ENCODE results near the gene EME1. TPM values are rescaled to one million over a fixed set of nuclear protein-coding genes. Genes with fewer than 3 reads are reported as not detected.

The EME1 gene
- total and polyA plus RNA-seq, 2 experiments from 2014 or later: 14.4 to 15.9 TPM

DNA sequence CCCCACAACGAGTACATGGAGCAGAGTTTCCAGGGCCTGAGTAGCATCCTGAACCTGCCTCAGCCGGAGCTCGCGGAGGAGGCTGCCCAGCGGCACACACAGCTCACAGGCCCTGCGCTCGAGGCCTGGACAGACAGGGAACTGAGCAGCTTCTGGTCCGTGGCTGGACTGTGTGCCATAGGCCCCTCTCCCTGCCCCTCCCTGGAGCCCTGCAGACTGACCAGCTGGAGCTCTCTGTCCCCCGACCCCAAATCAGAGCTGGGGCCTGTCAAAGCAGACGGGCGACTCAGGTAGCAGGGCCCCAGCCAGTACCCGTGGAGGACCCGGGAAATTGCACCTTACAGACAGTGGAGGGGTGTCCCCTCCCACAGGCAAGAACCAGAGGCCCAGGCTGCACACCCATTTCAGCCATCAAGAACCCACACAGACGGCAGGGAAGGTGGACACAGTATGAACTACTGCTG is 13.0 kb upstream of the EME1 start:
- Mint-ChIP-seq H3K36me3 (ENCODE audit: low read depth) (peaks cover 39% of the 10 kb centered on the region), H3K4me1 (peaks cover 28% of the 10 kb centered on the region), H3K9me3 (no peaks in the 10 kb centered on the region; the same call in 2 of the 3 replicates), H3K27me3 (ENCODE audit: insufficient read depth, low read depth, poor library complexity) (peaks cover 12% of the 10 kb centered on the region), H3K27ac (no peak overlapping the region), H3K4me3 (no peak overlapping the region)
- TF ChIP-seq POLR2AphosphoS5 (IDR thresholded peaks at IDR 0.05; ENCODE audit: low read depth) (no peak), EZH2phosphoT487 (IDR thresholded peaks at IDR 0.05; ENCODE audit: unreplicated experiment) (no peak), EZH2 (IDR thresholded peaks at IDR 0.05; ENCODE audit: low read depth, unreplicated experiment) (no peak)
- TF ChIP-seq, protein P1, sequence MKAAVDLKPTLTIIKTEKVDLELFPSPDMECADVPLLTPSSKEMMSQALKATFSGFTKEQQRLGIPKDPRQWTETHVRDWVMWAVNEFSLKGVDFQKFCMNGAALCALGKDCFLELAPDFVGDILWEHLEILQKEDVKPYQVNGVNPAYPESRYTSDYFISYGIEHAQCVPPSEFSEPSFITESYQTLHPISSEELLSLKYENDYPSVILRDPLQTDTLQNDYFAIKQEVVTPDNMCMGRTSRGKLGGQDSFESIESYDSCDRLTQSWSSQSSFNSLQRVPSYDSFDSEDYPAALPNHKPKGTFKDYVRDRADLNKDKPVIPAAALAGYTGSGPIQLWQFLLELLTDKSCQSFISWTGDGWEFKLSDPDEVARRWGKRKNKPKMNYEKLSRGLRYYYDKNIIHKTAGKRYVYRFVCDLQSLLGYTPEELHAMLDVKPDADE (IDR thresholded peaks at IDR 0.05): no peak
- TF ChIP-seq, protein P2, sequence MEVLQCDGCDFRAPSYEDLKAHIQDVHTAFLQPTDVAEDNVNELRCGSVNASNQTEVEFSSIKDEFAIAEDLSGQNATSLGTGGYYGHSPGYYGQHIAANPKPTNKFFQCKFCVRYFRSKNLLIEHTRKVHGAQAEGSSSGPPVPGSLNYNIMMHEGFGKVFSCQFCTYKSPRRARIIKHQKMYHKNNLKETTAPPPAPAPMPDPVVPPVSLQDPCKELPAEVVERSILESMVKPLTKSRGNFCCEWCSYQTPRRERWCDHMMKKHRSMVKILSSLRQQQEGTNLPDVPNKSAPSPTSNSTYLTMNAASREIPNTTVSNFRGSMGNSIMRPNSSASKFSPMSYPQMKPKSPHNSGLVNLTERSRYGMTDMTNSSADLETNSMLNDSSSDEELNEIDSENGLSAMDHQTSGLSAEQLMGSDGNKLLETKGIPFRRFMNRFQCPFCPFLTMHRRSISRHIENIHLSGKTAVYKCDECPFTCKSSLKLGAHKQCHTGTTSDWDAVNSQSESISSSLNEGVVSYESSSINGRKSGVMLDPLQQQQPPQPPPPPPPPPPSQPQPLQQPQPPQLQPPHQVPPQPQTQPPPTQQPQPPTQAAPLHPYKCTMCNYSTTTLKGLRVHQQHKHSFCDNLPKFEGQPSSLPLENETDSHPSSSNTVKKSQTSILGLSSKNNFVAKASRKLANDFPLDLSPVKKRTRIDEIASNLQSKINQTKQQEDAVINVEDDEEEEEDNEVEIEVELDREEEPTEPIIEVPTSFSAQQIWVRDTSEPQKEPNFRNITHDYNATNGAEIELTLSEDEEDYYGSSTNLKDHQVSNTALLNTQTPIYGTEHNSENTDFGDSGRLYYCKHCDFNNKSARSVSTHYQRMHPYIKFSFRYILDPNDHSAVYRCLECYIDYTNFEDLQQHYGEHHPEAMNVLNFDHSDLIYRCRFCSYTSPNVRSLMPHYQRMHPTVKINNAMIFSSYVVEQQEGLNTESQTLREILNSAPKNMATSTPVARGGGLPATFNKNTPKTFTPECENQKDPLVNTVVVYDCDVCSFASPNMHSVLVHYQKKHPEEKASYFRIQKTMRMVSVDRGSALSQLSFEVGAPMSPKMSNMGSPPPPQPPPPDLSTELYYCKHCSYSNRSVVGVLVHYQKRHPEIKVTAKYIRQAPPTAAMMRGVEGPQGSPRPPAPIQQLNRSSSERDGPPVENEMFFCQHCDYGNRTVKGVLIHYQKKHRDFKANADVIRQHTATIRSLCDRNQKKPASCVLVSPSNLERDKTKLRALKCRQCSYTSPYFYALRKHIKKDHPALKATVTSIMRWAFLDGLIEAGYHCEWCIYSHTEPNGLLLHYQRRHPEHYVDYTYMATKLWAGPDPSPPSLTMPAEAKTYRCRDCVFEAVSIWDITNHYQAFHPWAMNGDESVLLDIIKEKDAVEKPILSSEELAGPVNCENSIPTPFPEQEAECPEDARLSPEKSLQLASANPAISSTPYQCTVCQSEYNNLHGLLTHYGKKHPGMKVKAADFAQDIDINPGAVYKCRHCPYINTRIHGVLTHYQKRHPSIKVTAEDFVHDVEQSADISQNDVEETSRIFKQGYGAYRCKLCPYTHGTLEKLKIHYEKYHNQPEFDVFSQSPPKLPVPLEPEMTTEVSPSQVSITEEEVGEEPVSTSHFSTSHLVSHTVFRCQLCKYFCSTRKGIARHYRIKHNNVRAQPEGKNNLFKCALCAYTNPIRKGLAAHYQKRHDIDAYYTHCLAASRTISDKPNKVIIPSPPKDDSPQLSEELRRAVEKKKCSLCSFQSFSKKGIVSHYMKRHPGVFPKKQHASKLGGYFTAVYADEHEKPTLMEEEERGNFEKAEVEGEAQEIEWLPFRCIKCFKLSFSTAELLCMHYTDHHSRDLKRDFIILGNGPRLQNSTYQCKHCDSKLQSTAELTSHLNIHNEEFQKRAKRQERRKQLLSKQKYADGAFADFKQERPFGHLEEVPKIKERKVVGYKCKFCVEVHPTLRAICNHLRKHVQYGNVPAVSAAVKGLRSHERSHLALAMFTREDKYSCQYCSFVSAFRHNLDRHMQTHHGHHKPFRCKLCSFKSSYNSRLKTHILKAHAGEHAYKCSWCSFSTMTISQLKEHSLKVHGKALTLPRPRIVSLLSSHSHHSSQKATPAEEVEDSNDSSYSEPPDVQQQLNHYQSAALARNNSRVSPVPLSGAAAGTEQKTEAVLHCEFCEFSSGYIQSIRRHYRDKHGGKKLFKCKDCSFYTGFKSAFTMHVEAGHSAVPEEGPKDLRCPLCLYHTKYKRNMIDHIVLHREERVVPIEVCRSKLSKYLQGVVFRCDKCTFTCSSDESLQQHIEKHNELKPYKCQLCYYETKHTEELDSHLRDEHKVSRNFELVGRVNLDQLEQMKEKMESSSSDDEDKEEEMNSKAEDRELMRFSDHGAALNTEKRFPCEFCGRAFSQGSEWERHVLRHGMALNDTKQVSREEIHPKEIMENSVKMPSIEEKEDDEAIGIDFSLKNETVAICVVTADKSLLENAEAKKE (CRISPR knock-in tag; IDR thresholded peaks at IDR 0.05): no peak
- TF ChIP-seq, protein P3, sequence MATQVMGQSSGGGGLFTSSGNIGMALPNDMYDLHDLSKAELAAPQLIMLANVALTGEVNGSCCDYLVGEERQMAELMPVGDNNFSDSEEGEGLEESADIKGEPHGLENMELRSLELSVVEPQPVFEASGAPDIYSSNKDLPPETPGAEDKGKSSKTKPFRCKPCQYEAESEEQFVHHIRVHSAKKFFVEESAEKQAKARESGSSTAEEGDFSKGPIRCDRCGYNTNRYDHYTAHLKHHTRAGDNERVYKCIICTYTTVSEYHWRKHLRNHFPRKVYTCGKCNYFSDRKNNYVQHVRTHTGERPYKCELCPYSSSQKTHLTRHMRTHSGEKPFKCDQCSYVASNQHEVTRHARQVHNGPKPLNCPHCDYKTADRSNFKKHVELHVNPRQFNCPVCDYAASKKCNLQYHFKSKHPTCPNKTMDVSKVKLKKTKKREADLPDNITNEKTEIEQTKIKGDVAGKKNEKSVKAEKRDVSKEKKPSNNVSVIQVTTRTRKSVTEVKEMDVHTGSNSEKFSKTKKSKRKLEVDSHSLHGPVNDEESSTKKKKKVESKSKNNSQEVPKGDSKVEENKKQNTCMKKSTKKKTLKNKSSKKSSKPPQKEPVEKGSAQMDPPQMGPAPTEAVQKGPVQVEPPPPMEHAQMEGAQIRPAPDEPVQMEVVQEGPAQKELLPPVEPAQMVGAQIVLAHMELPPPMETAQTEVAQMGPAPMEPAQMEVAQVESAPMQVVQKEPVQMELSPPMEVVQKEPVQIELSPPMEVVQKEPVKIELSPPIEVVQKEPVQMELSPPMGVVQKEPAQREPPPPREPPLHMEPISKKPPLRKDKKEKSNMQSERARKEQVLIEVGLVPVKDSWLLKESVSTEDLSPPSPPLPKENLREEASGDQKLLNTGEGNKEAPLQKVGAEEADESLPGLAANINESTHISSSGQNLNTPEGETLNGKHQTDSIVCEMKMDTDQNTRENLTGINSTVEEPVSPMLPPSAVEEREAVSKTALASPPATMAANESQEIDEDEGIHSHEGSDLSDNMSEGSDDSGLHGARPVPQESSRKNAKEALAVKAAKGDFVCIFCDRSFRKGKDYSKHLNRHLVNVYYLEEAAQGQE (IDR thresholded peaks at IDR 0.05; ENCODE audit: unreplicated experiment): no peak
- H3K4me2 ChIP-seq: no peak overlapping the region
- H3K9me2 ChIP-seq (ENCODE audit: insufficient read depth): no peaks in the 10 kb centered on the region
- DNase-seq (ENCODE audit: low spot score): no peak
- H3K27ac ChIP-seq (ENCODE audit: low read depth): no peak overlapping the region
- no peaks in the 10 kb centered on the region for H3K27me3 ChIP-seq (ENCODE audit: insufficient read depth)
- no peaks in the 10 kb centered on the region; the same call in 1 of the 2 replicates for H4K20me1 ChIP-seq (replicated peaks; ENCODE audit: insufficient read depth)
- H3K4me1 ChIP-seq (ENCODE audit: insufficient read depth): peaks cover 15% of the 10 kb centered on the region
- ATAC-seq: no peak
- no peaks in the 10 kb centered on the region for H3K79me2 ChIP-seq (replicated peaks; ENCODE audit: insufficient read depth)
- no peaks in the 10 kb centered on the region for H3F3A ChIP-seq (replicated peaks; ENCODE audit: low read depth)
- no peak overlapping the region for H2AFZ ChIP-seq
- H3K36me3 ChIP-seq (ENCODE audit: insufficient read depth): no peaks in the 10 kb centered on the region
- no peak overlapping the region for H3K4me3 ChIP-seq
